Activated CD4-positive, alpha-beta memory T cell treated with anti-CD3 and anti-CD28 coated beads for 36 hours (primary cell): Measurements from ENCODE around the gene METRN. TPM values are rescaled to one million over a fixed set of nuclear protein-coding genes. Genes with fewer than 3 reads are reported as not detected.

Source experiments
- CTCF ChIA-PET: fragments of 350-600 bp; sonication (Branson Sonifier 250); formaldehyde crosslinking; loops from one replicate; lab custom pipeline; 2021; ENCODE audit warnings: antibody characterized with exemption, inconsistent platforms; lab: Charles Lee
- POLR2A ChIA-PET: fragments of 350-600 bp; sonication (Branson Sonifier 250); formaldehyde crosslinking; loops from one replicate; lab custom pipeline; 2021; ENCODE audit warnings: antibody characterized with exemption; lab: Charles Lee
- DNase-seq: peaks from one replicate; pipeline ENCODE4 v3.0.0-alpha.2; 2020
- H3K27ac Mint-ChIP-seq: one replicate; pipeline ENCODE4 v1.8.0; 2021; ENCODE audit warnings: mixed read lengths
- H3K27me3 Mint-ChIP-seq: one replicate; pipeline ENCODE4 v1.8.0; 2021; ENCODE audit warnings: mixed read lengths
- H3K36me3 Mint-ChIP-seq: one replicate; pipeline ENCODE4 v1.8.0; 2021; ENCODE audit warnings: mixed read lengths
- H3K4me1 Mint-ChIP-seq: one replicate; pipeline ENCODE4 v1.8.0; 2021; ENCODE audit warnings: low read depth, mixed read lengths
- H3K4me3 Mint-ChIP-seq: one replicate; pipeline ENCODE4 v1.8.0; 2021; ENCODE audit warnings: mild to moderate bottlenecking, mixed read lengths
- H3K9me3 Mint-ChIP-seq: one replicate; pipeline ENCODE4 v1.8.0; 2021; ENCODE audit warnings: mixed read lengths
- intact Hi-C: fragments of 100-400 bp; cut with micrococcal nuclease; formaldehyde crosslinking; loops from one replicate; pipeline ENCODE4 v1.15.1; 2023
- total RNA-seq, 2 experiments: library from RNA; stranded (reverse); gene quantifications; one replicate each; pipeline ENCODE4 v1.2.3, GENCODE V29; 2021

The METRN gene
- total RNA-seq, 2 experiments from 2014 or later: 14.6 to 16.0 TPM

DNA sequence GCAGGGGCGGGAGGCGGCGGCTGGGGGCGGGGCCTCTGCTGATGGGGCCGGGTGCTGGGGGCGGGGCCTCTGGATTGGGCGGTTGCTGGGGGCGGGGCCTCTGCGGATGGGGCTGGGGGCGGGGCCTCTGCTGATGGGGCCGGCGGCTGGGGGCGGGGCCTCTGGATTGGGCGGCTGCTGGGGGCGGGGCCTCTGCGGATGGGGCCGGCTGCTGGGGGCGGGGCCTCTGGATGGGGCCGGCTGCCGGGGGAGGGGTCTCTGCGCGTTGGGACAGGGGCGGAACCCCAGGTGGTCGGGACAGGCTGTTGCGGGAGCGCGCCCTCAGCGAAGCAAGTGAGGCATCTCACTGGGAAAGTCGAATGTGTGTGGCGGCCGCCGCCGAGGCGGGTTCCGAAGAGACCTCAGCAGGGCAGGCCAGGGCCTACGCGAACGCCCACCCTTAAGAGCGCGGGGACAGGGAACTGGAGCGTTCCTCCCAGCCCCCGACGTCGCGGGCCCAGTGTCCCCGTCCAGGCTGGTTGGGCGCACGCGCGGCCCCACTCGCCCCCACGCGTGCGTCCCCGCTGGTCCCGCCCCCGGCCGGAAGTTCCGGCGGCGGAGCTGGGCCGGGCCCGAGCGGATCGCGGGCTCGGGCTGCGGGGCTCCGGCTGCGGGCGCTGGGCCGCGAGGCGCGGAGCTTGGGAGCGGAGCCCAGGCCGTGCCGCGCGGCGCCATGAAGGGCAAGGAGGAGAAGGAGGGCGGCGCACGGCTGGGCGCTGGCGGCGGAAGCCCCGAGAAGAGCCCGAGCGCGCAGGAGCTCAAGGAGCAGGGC lies 34.9 kb upstream of the METRN start, which contains the start of gene STUB1:
Gene STUB1, plus strand, starts transcription at position 597 of the 811 bp plus-strand sequence. Its CDS starts 116 bp downstream, at position 713.
- CTCF ChIA-PET: interaction anchor here (0.5 to 1.6 kb wide), 5 partner anchors 12 to 323 kb away, joined by 3 to 6 read pairs (median 4); partner anchors contain the start of gene RHOT2
- intact Hi-C loops: loop anchor here (5.0 kb wide), 1 partner anchor 93 kb away; no protein-coding TSS in a partner anchor

GRCh38 chr16:680625-680945 lies 34.3 kb upstream of the METRN start:
- H3K36me3 Mint-ChIP-seq: peaks cover 17% of the 10 kb centered on the region
- peaks cover 35% of the 10 kb centered on the region for H3K4me1 Mint-ChIP-seq
- intact Hi-C loops: loop anchor here (5.0 kb wide), 1 partner anchor 93 kb away; no protein-coding TSS in a partner anchor
- no peaks in the 10 kb centered on the region for H3K9me3 Mint-ChIP-seq
- H3K27ac Mint-ChIP-seq: no peak overlapping the region
- DNase-seq: no peak
- no peaks in the 10 kb centered on the region for H3K27me3 Mint-ChIP-seq
- peak overlapping the region; percentile 82 for H3K4me3 Mint-ChIP-seq
- ChIA-PET CTCF (interaction anchor here (0.5 to 1.6 kb wide), 6 partner anchors 13 to 323 kb away, joined by 3 to 6 read pairs (median 4); partner anchors contain the start of gene RHOT2), POLR2A (interaction anchor here (0.8 to 2.2 kb wide), 5 partner anchors 9 to 48 kb away, joined by 3 to 12 read pairs (median 5); partner anchors contain the start of gene WDR24)

More for the DNA sequence above, 34.9 kb upstream of the METRN start, which contains the start of gene STUB1:
- H3K36me3 Mint-ChIP-seq: peaks cover 17% of the 10 kb centered on the region
- peak within 1 kb of the TSS; percentile 82 for H3K4me3 Mint-ChIP-seq
- POLR2A ChIA-PET: interaction anchor here (0.8 to 2.2 kb wide), 5 partner anchors 10 to 49 kb away, joined by 3 to 12 read pairs (median 5); partner anchors contain the start of gene WDR24
- peaks cover 39% of the 10 kb centered on the region for H3K4me1 Mint-ChIP-seq
- H3K9me3 Mint-ChIP-seq: no peaks in the 10 kb centered on the region
- peak; percentile 94 for DNase-seq
- no peaks in the 10 kb centered on the region for H3K27me3 Mint-ChIP-seq
- peak within 1 kb of the TSS; percentile 87 for H3K27ac Mint-ChIP-seq

GRCh38 chr16:680967-681745 lies 33.8 kb upstream of the METRN start:
- H3K27ac Mint-ChIP-seq: peak overlapping the region; percentile 51
- H3K36me3 Mint-ChIP-seq: peaks cover 19% of the 10 kb centered on the region
- H3K4me1 Mint-ChIP-seq: peaks cover 38% of the 10 kb centered on the region
- ChIA-PET POLR2A (interaction anchor here (0.7 to 2.2 kb wide), 6 partner anchors 9 to 47 kb away, joined by 3 to 12 read pairs (median 4); partner anchors contain the start of gene WDR24), CTCF (interaction anchor here (0.5 to 1.6 kb wide), 6 partner anchors 13 to 322 kb away, joined by 3 to 6 read pairs (median 4); partner anchors contain the start of gene RHOT2)
- H3K27me3 Mint-ChIP-seq: no peaks in the 10 kb centered on the region
- no peaks in the 10 kb centered on the region for H3K9me3 Mint-ChIP-seq
- DNase-seq: peak; percentile 46
- intact Hi-C loops: loop anchor here (5.0 kb wide), 1 partner anchor 94 kb away; no protein-coding TSS in a partner anchor
- peak overlapping the region; percentile 82 for H3K4me3 Mint-ChIP-seq

DNA sequence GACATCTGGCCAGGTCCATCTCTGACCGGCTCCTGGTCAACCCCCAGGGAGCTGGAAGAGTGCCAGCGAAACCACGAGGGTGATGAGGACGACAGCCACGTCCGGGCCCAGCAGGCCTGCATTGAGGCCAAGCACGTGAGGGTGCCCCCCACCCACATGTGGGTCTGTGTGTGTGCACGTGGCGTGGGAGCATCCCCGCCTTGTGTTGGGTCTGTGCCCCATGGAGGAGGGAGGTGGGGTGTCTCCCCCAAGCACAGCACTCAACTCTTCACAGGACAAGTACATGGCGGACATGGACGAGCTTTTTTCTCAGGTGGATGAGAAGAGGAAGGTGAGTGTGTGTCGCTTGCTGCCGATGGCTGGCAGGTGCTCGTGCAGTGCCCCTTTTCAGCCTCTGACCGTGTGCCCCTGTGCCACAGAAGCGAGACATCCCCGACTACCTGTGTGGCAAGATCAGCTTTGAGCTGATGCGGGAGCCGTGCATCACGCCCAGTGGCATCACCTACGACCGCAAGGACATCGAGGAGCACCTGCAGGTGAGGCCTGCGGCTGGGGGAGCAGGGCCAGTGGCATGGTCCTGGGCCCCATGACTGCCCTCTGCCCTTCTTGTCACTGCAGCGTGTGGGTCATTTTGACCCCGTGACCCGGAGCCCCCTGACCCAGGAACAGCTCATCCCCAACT lies 33.0 kb upstream of the METRN start:
- ChIA-PET POLR2A (interaction anchor here (0.7 to 1.8 kb wide), 2 partner anchors 8 to 13 kb away, joined by 3 to 12 read pairs; partner anchors contain the start of gene WDR24), CTCF (interaction anchor here (0.6 to 1.6 kb wide), 4 partner anchors 30 to 102 kb away, joined by 3 to 4 read pairs (median 4); no protein-coding TSS in a partner anchor)
- intact Hi-C loops: loop anchor here (5.0 kb wide), 1 partner anchor 95 kb away; no protein-coding TSS in a partner anchor
- no peaks in the 10 kb centered on the region for H3K27me3 Mint-ChIP-seq
- H3K36me3 Mint-ChIP-seq: peaks cover 19% of the 10 kb centered on the region
- H3K27ac Mint-ChIP-seq: peak overlapping the region; percentile 51
- DNase-seq: no peak
- no peaks in the 10 kb centered on the region for H3K9me3 Mint-ChIP-seq
- H3K4me1 Mint-ChIP-seq: peaks cover 35% of the 10 kb centered on the region
- H3K4me3 Mint-ChIP-seq: peak overlapping the region; percentile 82

- peak overlapping the region; percentile 64 for H3K27ac Mint-ChIP-seq
- peaks cover 21% of the 10 kb centered on the region for H3K36me3 Mint-ChIP-seq
- no peaks in the 10 kb centered on the region for H3K27me3 Mint-ChIP-seq
- no peak for DNase-seq
- CTCF ChIA-PET: interaction anchor here (0.6 kb wide), 1 partner anchor 42 kb away, joined by 3 read pairs; no protein-coding TSS in a partner anchor
- intact Hi-C loops: loop anchor here (5.0 kb wide), 1 partner anchor 95 kb away; no protein-coding TSS in a partner anchor
- H3K9me3 Mint-ChIP-seq: no peaks in the 10 kb centered on the region
- peak overlapping the region; percentile 82 for H3K4me3 Mint-ChIP-seq
- POLR2A ChIA-PET: no interaction called here
- H3K4me1 Mint-ChIP-seq: peaks cover 33% of the 10 kb centered on the region
Measured at GRCh38 chr16:682493-683395, 32.2 kb upstream of the METRN start.

- ChIA-PET POLR2A (interaction anchor here (0.6 to 1.3 kb wide), 3 partner anchors 8 to 95 kb away, joined by 3 read pairs; partner anchors contain the start of genes RHBDL1 and RHOT2), CTCF (no interaction called here)
- Mint-ChIP-seq H3K27me3 (no peaks in the 10 kb centered on the region), H3K27ac (peak overlapping the region; percentile 64), H3K36me3 (peaks cover 21% of the 10 kb centered on the region), H3K4me1 (peaks cover 33% of the 10 kb centered on the region), H3K4me3 (peak overlapping the region; percentile 82), H3K9me3 (no peaks in the 10 kb centered on the region)
- intact Hi-C loops: loop anchor here (2.0 to 5.0 kb wide), 2 partner anchors 47 to 96 kb away; partner anchors contain the start of gene METTL26
- DNase-seq: no peak
Measured at GRCh38 chr16:683396-684070, 31.4 kb upstream of the METRN start.

GRCh38 chr16:684071-684794 lies 30.7 kb upstream of the METRN start, which contains the start of gene JMJD8:
TSS of gene JMJD8 (minus strand) at chr16:684334. CDS start at chr16:684319, 15 bp downstream.
- H3K36me3 Mint-ChIP-seq: peaks cover 21% of the 10 kb centered on the region

GRCh38 chr16:684961-685696 lies 29.8 kb upstream of the METRN start:
- Mint-ChIP-seq H3K36me3 (peaks cover 21% of the 10 kb centered on the region), H3K27ac (no peak overlapping the region), H3K4me3 (no peak overlapping the region), H3K9me3 (no peaks in the 10 kb centered on the region), H3K27me3 (no peaks in the 10 kb centered on the region), H3K4me1 (peaks cover 38% of the 10 kb centered on the region)
- intact Hi-C loops: loop anchor here (2.0 to 5.0 kb wide), 2 partner anchors 48 to 98 kb away; partner anchors contain the start of gene METTL26
- CTCF ChIA-PET: no interaction called here
- DNase-seq: no peak
- POLR2A ChIA-PET: no interaction called here

More at GRCh38 chr16:684071-684794, 30.7 kb upstream of the METRN start, which contains the start of gene JMJD8:
- DNase-seq: peak; percentile 98
- POLR2A ChIA-PET: interaction anchor here (0.5 to 1.3 kb wide), 4 partner anchors 8 to 95 kb away, joined by 3 read pairs; partner anchors contain the start of genes RHBDL1 and RHOT2
- Mint-ChIP-seq H3K9me3 (no peaks in the 10 kb centered on the region), H3K27me3 (no peaks in the 10 kb centered on the region), H3K27ac (peak within 1 kb of the TSS; percentile 74), H3K4me1 (peaks cover 37% of the 10 kb centered on the region), H3K4me3 (peak within 1 kb of the TSS; percentile 82)
- CTCF ChIA-PET: no interaction called here
- intact Hi-C loops: loop anchor here (2.0 to 5.0 kb wide), 2 partner anchors 47 to 97 kb away; partner anchors contain the start of gene METTL26
